ENCODE results near the gene CYP21A2. TPM values are rescaled to one million over a fixed set of nuclear protein-coding genes. Genes with fewer than 3 reads are reported as not detected.
"Not testable (repeated sequence)": the region's sequence is repeated elsewhere in the genome, so short reads cannot be mapped to it uniquely, and the experiment has no call there.

CYP21A2 gene
- total RNA-seq, 1 donor from 2014 or later: 0.30 TPM

DNA sequence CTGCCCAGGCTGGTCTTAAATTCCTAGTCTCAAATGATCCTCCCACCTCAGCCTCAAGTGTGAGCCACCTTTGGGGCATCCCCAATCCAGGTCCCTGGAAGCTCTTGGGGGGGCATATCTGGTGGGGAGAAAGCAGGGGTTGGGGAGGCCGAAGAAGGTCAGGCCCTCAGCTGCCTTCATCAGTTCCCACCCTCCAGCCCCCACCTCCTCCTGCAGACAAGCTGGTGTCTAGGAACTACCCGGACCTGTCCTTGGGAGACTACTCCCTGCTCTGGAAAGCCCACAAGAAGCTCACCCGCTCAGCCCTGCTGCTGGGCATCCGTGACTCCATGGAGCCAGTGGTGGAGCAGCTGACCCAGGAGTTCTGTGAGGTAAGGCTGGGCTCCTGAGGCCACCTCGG is 663 bp downstream of the CYP21A2 start:
- H3K4me1 Mint-ChIP-seq (ENCODE audit: unreplicated experiment); H3K27ac Mint-ChIP-seq (ENCODE audit: unreplicated experiment); H3K36me3 Mint-ChIP-seq (ENCODE audit: unreplicated experiment); H3K9me3 Mint-ChIP-seq (ENCODE audit: unreplicated experiment); H3K27me3 Mint-ChIP-seq (ENCODE audit: unreplicated experiment); DNase-seq (ENCODE audit: extremely low spot score, unreplicated experiment); H3K4me3 Mint-ChIP-seq (ENCODE audit: unreplicated experiment): not testable (repeated sequence)

GRCh38 chr6:32039321-32040274 is 1.4 kb downstream of the CYP21A2 start:
- not testable (repeated sequence) for H3K36me3 Mint-ChIP-seq (ENCODE audit: unreplicated experiment); H3K9me3 Mint-ChIP-seq (ENCODE audit: unreplicated experiment); H3K27ac Mint-ChIP-seq (ENCODE audit: unreplicated experiment); H3K4me3 Mint-ChIP-seq (ENCODE audit: unreplicated experiment); DNase-seq (ENCODE audit: extremely low spot score, unreplicated experiment); H3K4me1 Mint-ChIP-seq (ENCODE audit: unreplicated experiment); H3K27me3 Mint-ChIP-seq (ENCODE audit: unreplicated experiment)

DNA sequence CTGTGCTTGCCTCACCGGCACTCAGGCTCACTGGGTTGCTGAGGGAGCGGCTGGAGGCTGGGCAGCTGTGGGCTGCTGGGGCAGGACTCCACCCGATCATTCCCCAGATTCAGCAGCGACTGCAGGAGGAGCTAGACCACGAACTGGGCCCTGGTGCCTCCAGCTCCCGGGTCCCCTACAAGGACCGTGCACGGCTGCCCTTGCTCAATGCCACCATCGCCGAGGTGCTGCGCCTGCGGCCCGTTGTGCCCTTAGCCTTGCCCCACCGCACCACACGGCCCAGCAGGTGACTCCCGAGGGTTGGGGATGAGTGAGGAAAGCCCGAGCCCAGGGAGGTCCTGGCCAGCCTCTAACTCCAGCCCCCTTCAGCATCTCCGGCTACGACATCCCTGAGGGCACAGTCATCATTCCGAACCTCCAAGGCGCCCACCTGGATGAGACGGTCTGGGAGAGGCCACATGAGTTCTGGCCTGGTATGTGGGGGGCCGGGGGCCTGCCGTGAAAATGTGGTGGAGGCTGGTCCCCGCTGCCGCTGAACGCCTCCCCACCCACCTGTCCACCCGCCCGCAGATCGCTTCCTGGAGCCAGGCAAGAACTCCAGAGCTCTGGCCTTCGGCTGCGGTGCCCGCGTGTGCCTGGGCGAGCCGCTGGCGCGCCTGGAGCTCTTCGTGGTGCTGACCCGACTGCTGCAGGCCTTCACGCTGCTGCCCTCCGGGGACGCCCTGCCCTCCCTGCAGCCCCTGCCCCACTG is 2.3 kb downstream of the CYP21A2 start:
- H3K36me3 Mint-ChIP-seq (ENCODE audit: unreplicated experiment); DNase-seq (ENCODE audit: extremely low spot score, unreplicated experiment); H3K9me3 Mint-ChIP-seq (ENCODE audit: unreplicated experiment); H3K27me3 Mint-ChIP-seq (ENCODE audit: unreplicated experiment); H3K4me3 Mint-ChIP-seq (ENCODE audit: unreplicated experiment); H3K4me1 Mint-ChIP-seq (ENCODE audit: unreplicated experiment); H3K27ac Mint-ChIP-seq (ENCODE audit: unreplicated experiment): not testable (repeated sequence)

DNA sequence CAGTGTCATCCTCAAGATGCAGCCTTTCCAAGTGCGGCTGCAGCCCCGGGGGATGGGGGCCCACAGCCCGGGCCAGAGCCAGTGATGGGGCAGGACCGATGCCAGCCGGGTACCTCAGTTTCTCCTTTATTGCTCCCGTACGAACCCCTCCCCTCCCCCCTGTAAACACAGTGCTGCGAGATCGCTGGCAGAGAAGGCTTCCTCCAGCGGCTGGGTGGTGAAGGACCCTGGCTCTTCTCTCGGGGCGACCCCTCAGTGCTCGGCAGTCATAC is 2.8 kb downstream of the CYP21A2 start:
- not testable (repeated sequence) for H3K27ac Mint-ChIP-seq (ENCODE audit: unreplicated experiment); H3K4me3 Mint-ChIP-seq (ENCODE audit: unreplicated experiment); H3K36me3 Mint-ChIP-seq (ENCODE audit: unreplicated experiment); DNase-seq (ENCODE audit: extremely low spot score, unreplicated experiment); H3K4me1 Mint-ChIP-seq (ENCODE audit: unreplicated experiment); H3K9me3 Mint-ChIP-seq (ENCODE audit: unreplicated experiment); H3K27me3 Mint-ChIP-seq (ENCODE audit: unreplicated experiment)

DNA sequence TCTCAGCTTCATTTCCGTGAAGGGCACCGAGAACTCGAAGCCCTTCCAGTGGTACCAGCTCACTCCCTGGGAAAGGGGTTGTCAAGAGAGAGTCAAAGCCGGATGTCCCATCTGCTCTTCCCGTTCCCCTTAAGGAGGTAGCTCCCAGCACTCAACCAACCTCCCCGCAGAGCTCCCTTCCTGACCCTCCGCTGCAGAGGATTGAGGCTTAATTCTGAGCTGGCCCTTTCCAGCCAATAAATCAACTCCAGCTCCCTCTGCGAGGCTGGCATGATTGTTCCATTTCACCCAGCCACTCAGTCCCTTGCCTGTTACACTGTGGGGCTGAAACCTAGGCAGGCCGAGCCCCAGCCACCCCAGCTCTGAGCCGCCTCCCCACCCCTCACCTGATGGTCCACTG is 3.2 kb downstream of the CYP21A2 start:
- H3K27ac Mint-ChIP-seq (ENCODE audit: unreplicated experiment); H3K9me3 Mint-ChIP-seq (ENCODE audit: unreplicated experiment); H3K4me1 Mint-ChIP-seq (ENCODE audit: unreplicated experiment); H3K36me3 Mint-ChIP-seq (ENCODE audit: unreplicated experiment); DNase-seq (ENCODE audit: extremely low spot score, unreplicated experiment); H3K27me3 Mint-ChIP-seq (ENCODE audit: unreplicated experiment); H3K4me3 Mint-ChIP-seq (ENCODE audit: unreplicated experiment): not testable (repeated sequence)

GRCh38 chr6:32042276-32042675 is 4.1 kb downstream of the CYP21A2 start:
- H3K36me3 Mint-ChIP-seq (ENCODE audit: unreplicated experiment): not testable (repeated sequence)

GRCh38 chr6:32043589-32044380 is 5.6 kb downstream of the CYP21A2 start:
- not testable (repeated sequence) for DNase-seq (ENCODE audit: extremely low spot score, unreplicated experiment); H3K36me3 Mint-ChIP-seq (ENCODE audit: unreplicated experiment); H3K27me3 Mint-ChIP-seq (ENCODE audit: unreplicated experiment); H3K9me3 Mint-ChIP-seq (ENCODE audit: unreplicated experiment); H3K27ac Mint-ChIP-seq (ENCODE audit: unreplicated experiment); H3K4me3 Mint-ChIP-seq (ENCODE audit: unreplicated experiment)
- peaks cover 26% of the 10 kb centered on the region for H3K4me1 Mint-ChIP-seq (ENCODE audit: unreplicated experiment)

More at GRCh38 chr6:32042276-32042675, 4.1 kb downstream of the CYP21A2 start:
- not testable (repeated sequence) for H3K27ac Mint-ChIP-seq (ENCODE audit: unreplicated experiment); H3K27me3 Mint-ChIP-seq (ENCODE audit: unreplicated experiment); H3K4me3 Mint-ChIP-seq (ENCODE audit: unreplicated experiment); H3K9me3 Mint-ChIP-seq (ENCODE audit: unreplicated experiment); DNase-seq (ENCODE audit: extremely low spot score, unreplicated experiment)
- H3K4me1 Mint-ChIP-seq (ENCODE audit: unreplicated experiment): peaks cover 16% of the 10 kb centered on the region

DNA sequence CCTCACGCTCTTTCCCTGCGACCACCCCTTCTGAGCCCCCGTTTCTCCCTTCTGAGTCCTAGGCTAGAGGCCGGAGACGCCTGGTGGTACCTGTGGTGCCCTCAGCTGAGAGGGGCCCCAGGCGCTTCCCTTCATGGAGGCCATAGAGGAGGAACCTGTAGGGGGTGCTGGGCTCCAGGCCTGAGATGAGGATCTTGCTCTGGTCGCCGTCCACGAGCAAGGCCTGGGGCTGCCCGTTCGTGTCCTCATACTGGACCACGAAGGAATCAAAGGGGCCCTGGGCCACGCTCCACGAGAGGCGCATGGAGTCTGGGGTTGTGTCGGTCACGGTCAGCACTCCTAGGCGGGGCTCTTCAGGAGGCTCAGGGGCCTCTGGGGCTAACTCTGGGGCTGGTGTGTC is 6.7 kb downstream of the CYP21A2 start:
- H3K27me3 Mint-ChIP-seq (ENCODE audit: unreplicated experiment); H3K4me3 Mint-ChIP-seq (ENCODE audit: unreplicated experiment); H3K27ac Mint-ChIP-seq (ENCODE audit: unreplicated experiment); DNase-seq (ENCODE audit: extremely low spot score, unreplicated experiment); H3K9me3 Mint-ChIP-seq (ENCODE audit: unreplicated experiment); H3K36me3 Mint-ChIP-seq (ENCODE audit: unreplicated experiment): not testable (repeated sequence)
- H3K4me1 Mint-ChIP-seq (ENCODE audit: unreplicated experiment): peaks cover 26% of the 10 kb centered on the region
